ENCODE measurements around the gene LRRC4C.

LRRC4C gene

DNA sequence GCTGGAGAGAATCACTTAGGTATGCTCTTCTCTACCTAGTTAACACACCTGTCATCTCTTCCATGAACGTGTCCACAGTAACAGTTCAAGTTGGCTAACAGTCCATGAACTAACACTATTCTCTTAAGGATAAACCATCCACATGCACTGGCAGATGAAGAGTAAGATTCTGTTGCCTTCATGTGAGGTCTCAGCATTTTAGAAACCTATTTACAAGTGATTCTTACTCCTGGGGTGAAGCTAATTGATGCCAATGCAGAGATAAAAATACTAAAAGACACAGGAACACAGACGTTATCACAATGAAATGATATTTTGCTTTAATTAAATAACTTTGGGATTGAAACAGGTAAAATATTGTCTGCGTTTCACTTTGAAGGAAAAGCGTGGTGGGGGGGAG lies 1.3 kb downstream of the LRRC4C start:
- Histone ChIP-seq H3K27ac (ENCODE audit: low read depth, low read length) (no peak overlapping the region), H3K9ac (ENCODE audit: low read depth, low read length) (no peak overlapping the region), H3K9me3 (ENCODE audit: control insufficient read depth, insufficient read depth, low read length) (no peaks in the 10 kb centered on the region), H3K4me3 (ENCODE audit: low read depth, low read length) (peak overlapping the region; percentile 36), H3K27me3 (ENCODE audit: control insufficient read depth, insufficient read depth, low read length) (no peaks in the 10 kb centered on the region), H3K4me1 (ENCODE audit: control insufficient read depth, insufficient read depth, low read length) (peaks cover 54% of the 10 kb centered on the region), H3K36me3 (ENCODE audit: control insufficient read depth, insufficient read depth, low read length) (no peaks in the 10 kb centered on the region)

DNA sequence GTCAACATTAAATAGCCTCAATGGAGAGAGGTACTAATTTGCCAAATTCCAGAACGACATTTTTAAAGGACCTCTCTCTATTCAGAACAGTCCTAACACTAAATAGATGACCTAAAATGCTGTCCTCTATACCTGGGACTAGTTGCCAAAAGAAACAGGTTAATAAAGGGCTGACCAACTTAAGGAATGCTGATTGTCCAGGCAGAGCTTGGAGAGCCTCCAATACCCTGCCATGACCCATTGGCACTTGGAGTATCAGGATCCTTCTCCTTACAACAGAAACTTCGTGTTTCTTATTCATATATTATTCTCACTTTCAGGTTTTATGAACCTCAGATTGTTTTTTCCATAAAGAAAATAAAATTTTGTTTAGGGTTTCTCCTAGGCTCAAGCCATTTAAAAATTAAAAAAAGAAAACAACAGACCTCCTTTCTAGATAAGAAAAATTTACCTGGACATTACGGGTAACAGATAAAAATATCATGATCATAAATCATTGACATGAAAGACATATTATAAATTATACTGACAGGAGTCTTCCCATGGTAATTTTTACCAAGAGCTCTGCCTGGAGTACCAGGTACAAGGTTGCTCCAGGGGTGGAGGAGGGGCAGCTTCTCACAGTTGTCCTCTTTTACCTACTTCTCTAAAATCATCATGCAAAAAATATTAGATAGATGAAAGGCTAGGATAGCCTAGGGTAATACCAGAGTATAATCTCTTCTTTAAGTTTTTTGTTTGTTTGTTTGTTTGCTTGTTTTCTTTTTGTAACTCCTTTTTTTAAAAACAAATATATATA lies 2.0 kb downstream of the LRRC4C start:
- peaks cover 54% of the 10 kb centered on the region for H3K4me1 ChIP-seq (ENCODE audit: control insufficient read depth, insufficient read depth, low read length)
- no peaks in the 10 kb centered on the region for H3K9me3 ChIP-seq (ENCODE audit: control insufficient read depth, insufficient read depth, low read length)
- H3K9ac ChIP-seq (ENCODE audit: low read depth, low read length), result no peak overlapping the region
- no peak overlapping the region for H3K4me3 ChIP-seq (ENCODE audit: low read depth, low read length)
- no peak overlapping the region for H3K27ac ChIP-seq (ENCODE audit: low read depth, low read length)
- no peaks in the 10 kb centered on the region for H3K36me3 ChIP-seq (ENCODE audit: control insufficient read depth, insufficient read depth, low read length)
- H3K27me3 ChIP-seq (ENCODE audit: control insufficient read depth, insufficient read depth, low read length), result no peaks in the 10 kb centered on the region

DNA sequence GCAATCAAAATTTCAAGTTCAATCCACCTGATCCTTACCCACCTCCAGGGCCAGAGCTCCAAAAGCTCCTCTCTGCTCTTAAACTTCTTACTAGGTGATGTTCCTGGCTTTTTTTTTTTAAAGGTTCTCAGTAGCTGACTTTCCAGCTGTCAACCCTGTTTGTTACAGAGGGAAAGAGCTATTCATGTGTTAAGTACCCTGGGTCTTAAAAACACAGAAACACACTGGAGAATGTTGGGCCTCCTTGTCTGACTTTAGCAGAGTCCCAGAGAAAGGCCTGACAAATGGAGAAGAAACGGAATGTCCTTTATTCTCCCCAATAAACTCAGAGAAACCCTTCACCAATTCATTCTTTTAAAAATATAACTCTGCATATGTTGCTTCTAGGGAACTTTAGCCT lies 3.2 kb downstream of the LRRC4C start:
- Histone ChIP-seq H3K27ac (ENCODE audit: low read depth, low read length) (peak overlapping the region; percentile 79), H3K4me1 (ENCODE audit: control insufficient read depth, insufficient read depth, low read length) (peaks cover 54% of the 10 kb centered on the region), H3K9ac (ENCODE audit: low read depth, low read length) (peak overlapping the region; percentile 27; the same call in 1 of the 2 replicates), H3K4me3 (ENCODE audit: low read depth, low read length) (peak overlapping the region; percentile 45), H3K27me3 (ENCODE audit: control insufficient read depth, insufficient read depth, low read length) (no peaks in the 10 kb centered on the region), H3K36me3 (ENCODE audit: control insufficient read depth, insufficient read depth, low read length) (no peaks in the 10 kb centered on the region), H3K9me3 (ENCODE audit: control insufficient read depth, insufficient read depth, low read length) (no peaks in the 10 kb centered on the region)

DNA sequence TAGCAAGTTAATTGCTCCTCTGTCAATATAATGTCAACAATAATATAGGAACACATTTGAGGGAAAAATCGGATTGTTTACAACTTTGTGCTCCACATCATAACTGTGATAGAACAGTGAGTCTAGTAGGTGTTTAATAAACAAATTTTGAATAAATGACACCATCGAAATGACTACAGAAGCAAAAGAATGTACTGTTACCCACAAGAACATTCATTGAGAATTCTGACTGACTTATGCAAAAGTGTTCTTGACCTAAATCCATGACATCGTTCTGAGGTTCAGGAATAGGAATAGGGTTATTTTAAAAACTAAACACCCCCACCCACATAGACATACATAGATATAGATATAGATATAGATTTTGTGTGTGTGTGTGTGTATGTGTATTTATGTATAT lies 8.4 kb downstream of the LRRC4C start:
- H3K36me3 ChIP-seq (ENCODE audit: control insufficient read depth, insufficient read depth, low read length), result no peaks in the 10 kb centered on the region
- no peak overlapping the region for H3K4me3 ChIP-seq (ENCODE audit: low read depth, low read length)
- no peak overlapping the region for H3K9ac ChIP-seq (ENCODE audit: low read depth, low read length)
- no peaks in the 10 kb centered on the region for H3K9me3 ChIP-seq (ENCODE audit: control insufficient read depth, insufficient read depth, low read length)
- peaks cover 16% of the 10 kb centered on the region for H3K4me1 ChIP-seq (ENCODE audit: control insufficient read depth, insufficient read depth, low read length)
- no peaks in the 10 kb centered on the region for H3K27me3 ChIP-seq (ENCODE audit: control insufficient read depth, insufficient read depth, low read length)
- H3K27ac ChIP-seq (ENCODE audit: low read depth, low read length), result no peak overlapping the region

DNA sequence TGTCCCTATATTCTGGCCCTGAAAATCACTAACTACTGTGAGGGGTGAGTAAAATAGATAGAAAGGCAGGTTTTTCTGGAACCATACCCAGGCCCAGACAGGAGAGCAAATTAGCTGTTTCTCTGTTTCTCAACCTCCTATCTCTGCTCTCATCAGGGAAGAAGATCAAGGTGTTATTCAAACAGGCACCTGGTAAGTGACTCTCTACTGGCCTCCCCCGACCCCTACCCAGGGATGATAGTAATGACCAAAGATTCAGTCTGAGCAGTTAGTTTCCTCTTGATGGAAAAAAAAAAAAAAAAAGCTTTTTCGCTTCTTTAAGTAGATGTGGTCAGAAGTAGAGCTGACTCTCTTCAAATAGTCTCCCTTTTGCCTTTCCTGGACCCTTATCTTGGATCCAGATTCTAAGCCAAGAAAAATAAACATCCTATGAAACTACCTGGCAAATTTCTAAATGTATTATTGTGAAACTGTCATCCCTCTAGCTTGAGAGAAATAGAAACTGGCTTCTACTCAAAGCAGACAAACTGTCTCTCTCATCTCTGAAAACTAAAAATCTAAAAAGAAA lies 9.9 kb downstream of the LRRC4C start:
- Histone ChIP-seq H3K27me3 (ENCODE audit: control insufficient read depth, insufficient read depth, low read length) (no peaks in the 10 kb centered on the region), H3K4me1 (ENCODE audit: control insufficient read depth, insufficient read depth, low read length) (peaks cover 5% of the 10 kb centered on the region; the same call in 1 of the 2 replicates), H3K9ac (ENCODE audit: low read depth, low read length) (no peak overlapping the region), H3K9me3 (ENCODE audit: control insufficient read depth, insufficient read depth, low read length) (no peaks in the 10 kb centered on the region), H3K36me3 (ENCODE audit: control insufficient read depth, insufficient read depth, low read length) (no peaks in the 10 kb centered on the region), H3K27ac (ENCODE audit: low read depth, low read length) (no peak overlapping the region), H3K4me3 (ENCODE audit: low read depth, low read length) (no peak overlapping the region)

DNA sequence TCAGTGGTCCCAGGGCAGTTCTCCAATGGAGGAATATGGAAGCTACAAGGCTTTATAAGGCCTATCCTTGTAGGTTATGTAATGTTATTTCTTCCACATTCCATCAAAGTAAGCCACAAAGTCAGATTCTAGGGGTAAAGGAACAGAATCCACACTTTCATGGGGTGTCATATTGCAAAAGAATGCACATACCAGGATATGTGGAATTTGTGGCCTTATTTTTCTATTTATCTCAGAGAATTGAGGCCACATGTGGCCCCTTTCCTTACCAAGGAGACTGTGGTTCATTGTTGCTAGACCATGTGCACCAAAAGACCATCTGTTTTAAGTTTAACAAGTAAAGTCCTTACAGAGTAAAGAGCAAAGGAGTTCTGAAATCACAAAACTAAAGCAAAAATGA lies 12.9 kb downstream of the LRRC4C start:
- Histone ChIP-seq H3K27me3 (ENCODE audit: control insufficient read depth, insufficient read depth, low read length) (no peaks in the 10 kb centered on the region), H3K9ac (ENCODE audit: low read depth, low read length) (no peak overlapping the region), H3K4me3 (ENCODE audit: low read depth, low read length) (no peak overlapping the region), H3K4me1 (ENCODE audit: control insufficient read depth, insufficient read depth, low read length) (peaks cover 5% of the 10 kb centered on the region; the same call in 1 of the 2 replicates), H3K27ac (ENCODE audit: low read depth, low read length) (no peak overlapping the region), H3K9me3 (ENCODE audit: control insufficient read depth, insufficient read depth, low read length) (no peaks in the 10 kb centered on the region), H3K36me3 (ENCODE audit: control insufficient read depth, insufficient read depth, low read length) (no peaks in the 10 kb centered on the region)

DNA sequence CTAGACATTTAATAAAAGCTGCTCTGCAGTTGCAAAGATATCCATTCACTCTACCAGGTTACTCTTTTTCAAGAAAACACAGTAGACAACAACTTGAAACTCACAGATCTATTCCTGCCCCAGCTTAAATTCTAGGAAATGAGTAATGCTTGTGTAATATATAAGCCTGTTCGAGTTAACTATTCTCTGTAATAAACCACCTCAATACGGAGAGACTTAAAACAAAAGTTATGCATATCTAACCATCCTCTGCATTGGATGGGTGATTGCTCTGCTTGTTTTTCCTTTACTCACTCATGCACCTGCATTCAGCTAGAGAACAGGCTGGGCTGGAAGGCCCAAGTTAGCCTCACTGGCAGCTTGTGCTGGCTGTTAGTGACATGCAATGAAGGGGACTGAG lies 13.3 kb downstream of the LRRC4C start:
- no peak overlapping the region for H3K27ac ChIP-seq (ENCODE audit: low read depth, low read length)
- no peak overlapping the region for H3K4me3 ChIP-seq (ENCODE audit: low read depth, low read length)
- H3K9me3 ChIP-seq (ENCODE audit: control insufficient read depth, insufficient read depth, low read length), result no peaks in the 10 kb centered on the region

DNA sequence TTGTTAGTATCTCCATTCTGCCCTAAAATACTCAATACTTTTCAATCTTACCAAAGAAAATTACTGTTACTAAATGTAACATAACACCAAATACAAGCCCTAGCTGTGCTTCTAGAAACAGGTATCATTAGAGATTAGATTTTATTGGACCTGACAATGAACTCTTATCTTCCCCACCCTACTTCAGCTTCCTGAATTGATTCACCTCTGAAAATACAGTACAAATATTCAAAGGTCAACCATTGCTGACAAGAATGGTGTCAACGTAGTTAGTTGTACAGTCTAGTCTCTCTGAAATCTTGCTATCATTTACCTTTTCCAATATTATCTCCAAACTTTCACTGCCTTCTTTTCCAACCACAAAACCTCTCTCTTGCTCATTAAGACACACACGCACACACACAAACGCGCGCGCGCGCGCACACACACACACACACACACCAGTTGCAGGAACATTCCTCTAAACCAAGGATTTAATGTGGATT lies 22.4 kb downstream of the LRRC4C start:
- no peaks in the 10 kb centered on the region for H3K27me3 ChIP-seq (ENCODE audit: control insufficient read depth, insufficient read depth, low read length)
- H3K9ac ChIP-seq (ENCODE audit: low read depth, low read length), result no peak overlapping the region
- no peaks in the 10 kb centered on the region for H3K36me3 ChIP-seq (ENCODE audit: control insufficient read depth, insufficient read depth, low read length)
- H3K4me1 ChIP-seq (ENCODE audit: control insufficient read depth, insufficient read depth, low read length), result no peaks in the 10 kb centered on the region
- no peaks in the 10 kb centered on the region for H3K9me3 ChIP-seq (ENCODE audit: control insufficient read depth, insufficient read depth, low read length)
- H3K4me3 ChIP-seq (ENCODE audit: low read depth, low read length), result no peak overlapping the region
- no peak overlapping the region for H3K27ac ChIP-seq (ENCODE audit: low read depth, low read length)

More for the DNA sequence above, 13.3 kb downstream of the LRRC4C start:
- Histone ChIP-seq H3K4me1 (ENCODE audit: control insufficient read depth, insufficient read depth, low read length) (peaks cover 5% of the 10 kb centered on the region; the same call in 1 of the 2 replicates), H3K9ac (ENCODE audit: low read depth, low read length) (no peak overlapping the region), H3K27me3 (ENCODE audit: control insufficient read depth, insufficient read depth, low read length) (no peaks in the 10 kb centered on the region), H3K36me3 (ENCODE audit: control insufficient read depth, insufficient read depth, low read length) (no peaks in the 10 kb centered on the region)

DNA sequence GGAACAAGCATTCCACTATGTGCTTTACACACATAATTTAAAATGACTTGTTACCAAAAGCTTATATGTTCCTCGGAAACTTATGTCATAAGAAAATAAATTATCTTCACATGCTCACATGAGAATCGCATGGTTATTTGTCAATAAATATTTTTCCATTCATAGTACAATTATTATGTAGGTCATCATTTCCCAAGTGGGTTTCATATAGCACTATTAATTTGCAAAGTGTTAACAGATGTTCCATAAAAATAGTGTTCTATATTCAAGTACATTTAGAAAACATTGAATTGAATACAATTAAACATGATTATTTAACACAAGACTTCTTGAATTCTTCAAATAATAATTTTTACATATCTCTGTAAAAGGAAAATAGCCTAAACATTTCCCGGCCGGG lies 23.9 kb downstream of the LRRC4C start:
- H3K4me3 ChIP-seq (ENCODE audit: low read depth, low read length), result no peak overlapping the region
- no peaks in the 10 kb centered on the region for H3K27me3 ChIP-seq (ENCODE audit: control insufficient read depth, insufficient read depth, low read length)
- H3K27ac ChIP-seq (ENCODE audit: low read depth, low read length), result no peak overlapping the region
- H3K9me3 ChIP-seq (ENCODE audit: control insufficient read depth, insufficient read depth, low read length), result no peaks in the 10 kb centered on the region
- H3K36me3 ChIP-seq (ENCODE audit: control insufficient read depth, insufficient read depth, low read length), result no peaks in the 10 kb centered on the region
- no peaks in the 10 kb centered on the region for H3K4me1 ChIP-seq (ENCODE audit: control insufficient read depth, insufficient read depth, low read length)
- H3K9ac ChIP-seq (ENCODE audit: low read depth, low read length), result no peak overlapping the region

DNA sequence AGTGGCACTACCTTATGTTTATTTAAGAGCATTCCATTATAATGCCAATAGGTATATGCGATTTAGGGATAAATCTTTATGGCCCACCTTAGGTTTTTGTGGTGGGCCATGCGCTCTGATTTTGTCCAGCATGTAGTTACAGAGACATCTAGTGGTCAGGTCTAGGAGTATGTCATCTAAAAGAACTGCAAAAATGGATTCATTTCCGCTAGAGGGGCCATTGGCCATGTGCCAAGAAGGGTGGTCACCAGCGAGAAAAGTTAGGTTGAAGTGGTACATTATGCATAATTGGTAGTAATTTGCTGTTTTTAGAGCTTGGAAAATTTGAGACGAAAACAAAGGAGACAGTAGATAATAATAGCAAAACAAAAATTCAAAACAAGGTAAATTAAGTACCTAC lies 27.7 kb downstream of the LRRC4C start:
- H3K27ac ChIP-seq (ENCODE audit: low read depth, low read length), result no peak overlapping the region
- H3K9ac ChIP-seq (ENCODE audit: low read depth, low read length), result no peak overlapping the region
- H3K4me1 ChIP-seq (ENCODE audit: control insufficient read depth, insufficient read depth, low read length), result 0 out of 2 replicates have a peak, but pooled peaks cover 4% of the 10 kb centered on the region
- H3K27me3 ChIP-seq (ENCODE audit: control insufficient read depth, insufficient read depth, low read length), result no peaks in the 10 kb centered on the region
- H3K4me3 ChIP-seq (ENCODE audit: low read depth, low read length), result no peak overlapping the region
- H3K36me3 ChIP-seq (ENCODE audit: control insufficient read depth, insufficient read depth, low read length), result no peaks in the 10 kb centered on the region
- H3K9me3 ChIP-seq (ENCODE audit: control insufficient read depth, insufficient read depth, low read length), result no peaks in the 10 kb centered on the region

DNA sequence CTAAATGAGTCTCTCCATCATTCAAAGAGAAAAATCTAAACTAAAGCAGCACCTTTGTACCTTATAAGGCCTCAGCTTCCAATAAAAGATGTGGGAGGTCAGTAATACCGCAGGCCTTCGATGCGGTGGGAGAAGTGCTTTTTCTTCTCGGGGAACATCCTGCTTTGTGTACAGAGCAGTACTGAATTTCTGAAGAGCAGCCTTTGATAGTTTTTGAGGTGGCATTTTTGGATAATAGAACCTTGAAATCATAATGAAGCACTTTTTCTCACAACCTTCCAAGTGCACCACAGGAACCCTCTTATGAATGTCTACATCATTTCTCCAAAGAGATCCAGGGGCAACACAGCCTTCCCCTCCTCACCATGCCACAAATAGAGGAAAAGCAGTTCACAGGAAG lies 39.6 kb downstream of the LRRC4C start:
- H3K27ac ChIP-seq (ENCODE audit: low read depth, low read length), result no peak overlapping the region
- no peaks in the 10 kb centered on the region for H3K9me3 ChIP-seq (ENCODE audit: control insufficient read depth, insufficient read depth, low read length)
- H3K36me3 ChIP-seq (ENCODE audit: control insufficient read depth, insufficient read depth, low read length), result no peaks in the 10 kb centered on the region
- H3K27me3 ChIP-seq (ENCODE audit: control insufficient read depth, insufficient read depth, low read length), result no peaks in the 10 kb centered on the region
- no peak overlapping the region for H3K4me3 ChIP-seq (ENCODE audit: low read depth, low read length)
- peaks cover 3% of the 10 kb centered on the region; the same call in 1 of the 2 replicates for H3K4me1 ChIP-seq (ENCODE audit: control insufficient read depth, insufficient read depth, low read length)
- no peak overlapping the region for H3K9ac ChIP-seq (ENCODE audit: low read depth, low read length)
